Sigmoid colon (tissue), 4 donors: ENCODE results near the gene BTBD9.

ENCODE experiments used
- CTCF ChIP-seq, 4 experiments: fragments of 450-650 bp in 3 of 4; fragments of 200-600 bp in 1 of 4; IDR thresholded peaks; one replicate each; pipeline ENCODE4 v1.5.1; 2016 to 2019; ENCODE audit warnings: antibody characterized with exemption in 4 of 4, mild to moderate bottlenecking in 3 of 4, moderate library complexity in 2 of 4
- EP300 ChIP-seq, 4 donors: sonication (generic); formaldehyde crosslinking; IDR thresholded peaks; one replicate each; pipeline ENCODE4 v1.6.1; 2017; ENCODE audit warnings: antibody characterized with exemption in 4 of 4
- POLR2A ChIP-seq, 2 donors: fragments of 450-650 bp; IDR thresholded peaks; one replicate each; pipeline ENCODE4 v1.6.1; 2016; ENCODE audit warnings: antibody characterized with exemption in 2 of 2, mild to moderate bottlenecking in 2 of 2, moderate library complexity in 2 of 2
- POLR2AphosphoS5 ChIP-seq, 4 donors: sonication (generic); formaldehyde crosslinking; IDR thresholded peaks; one replicate each; pipeline ENCODE4 v1.6.1; 2017; ENCODE audit warnings: antibody characterized with exemption in 4 of 4

- TF ChIP-seq CTCF (IDR thresholded peaks at IDR 0.05) (no peak), POLR2A (IDR thresholded peaks at IDR 0.05) (no peak), POLR2AphosphoS5 (IDR thresholded peaks at IDR 0.05) (no peak), EP300 (IDR thresholded peaks at IDR 0.05) (no peak)
Measured at GRCh38 chr6:38188677-38189335, 450.9 kb downstream of the BTBD9 start.
